Forelimb muscle (tissue), 1 donor: Measurements from ENCODE around the gene UBE2L6. TPM values are rescaled to one million over a fixed set of nuclear protein-coding genes. Genes with fewer than 3 reads are reported as not detected.

Source experiments
- polyA plus RNA-seq: library from polyadenylated mRNA; unstranded; fragments of 120-200 nt; gene quantifications from one replicate; pipeline ENCODE4 v1.2.1, GENCODE V29; 2013; ENCODE audit not compliant: insufficient read length

UBE2L6 gene
- polyA plus RNA-seq, 1 donor = 24.6 TPM

Other genes starting within 250 kb of the UBE2L6 start
- gene TNKS1BP1, start 242.7 kb downstream of the UBE2L6 start, polyA plus RNA-seq = 121 TPM
- 91.5 TPM for gene SSRP1, start 231.8 kb downstream of the UBE2L6 start, polyA plus RNA-seq
- 5.4 TPM for gene P2RX3, start 229.3 kb downstream of the UBE2L6 start, polyA plus RNA-seq
- 0.85 TPM for gene PRG3, start 186.5 kb downstream of the UBE2L6 start, polyA plus RNA-seq
- 1.6 TPM for gene PRG2, start 177.0 kb downstream of the UBE2L6 start, polyA plus RNA-seq
- 21.8 TPM for gene SLC43A3, start 140.6 kb downstream of the UBE2L6 start, polyA plus RNA-seq
- 37.2 TPM for gene RTN4RL2, start 107.1 kb downstream of the UBE2L6 start, polyA plus RNA-seq
- 14.1 TPM for gene SLC43A1, start 52.0 kb downstream of the UBE2L6 start, polyA plus RNA-seq
- gene TIMM10, start 36.9 kb downstream of the UBE2L6 start, polyA plus RNA-seq = 40.7 TPM
- 246 TPM for gene SMTNL1, start 30.1 kb downstream of the UBE2L6 start, polyA plus RNA-seq
- 88.8 TPM for gene SERPING1, start 30.0 kb upstream of the UBE2L6 start, polyA plus RNA-seq
- gene YPEL4, start 82.2 kb upstream of the UBE2L6 start, polyA plus RNA-seq = 2.1 TPM
- 8.5 TPM for gene CLP1, start 90.1 kb upstream of the UBE2L6 start, polyA plus RNA-seq
- 31.0 TPM for gene ZDHHC5, start 100.4 kb upstream of the UBE2L6 start, polyA plus RNA-seq
- 13.2 TPM for gene MED19, start 144.5 kb upstream of the UBE2L6 start, polyA plus RNA-seq
- gene TMX2, start 144.9 kb upstream of the UBE2L6 start, polyA plus RNA-seq = 53.8 TPM
- 67.3 TPM for gene SELENOH, start 173.8 kb upstream of the UBE2L6 start, polyA plus RNA-seq
- 0.19 TPM for gene BTBD18, start 184.1 kb upstream of the UBE2L6 start, polyA plus RNA-seq
- 131 TPM for gene CTNND1, start 194.1 kb upstream of the UBE2L6 start, polyA plus RNA-seq